GM10847 (cell line): ENCODE measurements around the gene DDX25.

Source experiments
- POLR2A ChIP-seq: IDR thresholded peaks from 2 replicates; pipeline ENCODE4 v1.6.1; 2011; ENCODE audit not compliant: insufficient read length; ENCODE audit errors: extremely low read depth

The DDX25 gene

DNA sequence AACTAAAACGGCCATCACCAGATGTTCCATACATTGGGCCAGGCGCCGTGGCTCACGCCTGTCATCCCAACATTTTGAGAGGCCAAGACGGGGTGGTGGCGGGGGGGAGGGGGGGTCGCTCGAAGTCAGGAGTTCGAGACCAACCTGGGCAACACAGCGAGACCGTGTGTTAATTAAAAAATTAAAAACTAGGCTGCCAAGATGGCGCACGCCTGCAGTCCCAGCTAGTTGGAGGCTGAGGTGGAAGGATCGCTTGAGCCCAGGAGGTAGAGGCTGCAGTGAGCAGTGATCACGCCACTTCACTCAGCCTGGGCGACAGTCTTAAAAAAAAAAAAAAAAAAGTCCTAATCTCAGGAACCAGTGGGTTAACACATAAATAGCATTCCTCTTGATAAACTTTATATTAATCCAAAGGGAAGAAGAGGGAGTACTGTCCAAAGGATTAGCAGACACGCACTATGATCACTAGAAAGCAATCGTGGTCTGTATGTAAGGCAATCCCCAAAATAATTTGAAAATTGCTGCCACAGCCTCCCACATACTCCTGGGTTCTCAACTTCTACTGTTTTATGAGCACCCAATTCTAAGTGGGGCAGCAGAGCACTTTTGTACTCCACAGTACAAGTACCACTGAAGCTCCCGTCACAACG, 1.9 kb upstream of the DDX25 start:
- TF ChIP-seq POLR2A, result no peak

DNA sequence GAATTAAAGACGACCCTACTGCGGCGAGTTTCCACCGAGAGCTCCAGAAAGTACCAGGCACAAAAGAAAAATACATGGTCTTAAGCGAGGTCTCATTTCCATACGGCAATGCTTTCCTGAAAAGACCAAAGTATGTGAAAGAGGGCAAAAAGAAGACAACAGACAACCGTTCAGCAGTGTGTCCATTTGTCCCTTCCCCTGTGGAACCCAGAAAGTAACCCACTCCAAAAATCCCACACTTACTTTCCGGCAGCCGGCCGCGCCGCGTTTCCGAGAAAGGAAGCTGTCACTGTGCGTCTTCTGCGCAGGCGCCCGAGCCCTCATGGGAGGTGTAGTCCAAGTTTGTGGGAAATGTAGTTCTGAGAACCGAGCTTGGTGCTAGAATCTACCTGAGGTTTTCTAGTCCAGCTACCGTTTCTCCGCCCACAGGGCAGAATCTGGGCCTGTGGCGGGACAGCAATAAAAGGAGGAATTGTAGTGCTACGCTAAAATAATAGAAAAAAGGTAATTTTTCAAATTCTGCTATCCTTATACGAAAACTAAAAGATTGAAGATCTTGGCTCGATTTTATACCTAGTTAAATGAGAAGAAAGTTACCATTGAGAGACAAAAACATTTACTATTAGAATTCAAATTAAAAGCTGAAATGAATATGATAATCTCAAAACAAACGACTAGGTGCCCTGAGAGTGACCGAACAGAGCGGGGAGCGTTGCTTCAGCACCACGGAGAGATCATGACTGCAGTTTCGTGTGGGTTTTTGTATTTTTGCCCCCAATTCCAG, 1.2 kb upstream of the DDX25 start, which contains the start of gene PUS3:
TSS of gene PUS3 (minus strand) at position 280 of the 784 bp plus-strand sequence. CDS start 6,922 bp downstream, outside the sequence.
- TF ChIP-seq POLR2A, result peak; percentile 42

- TF ChIP-seq POLR2A, result no peak
Measured at GRCh38 chr11:125904678-125905077, 370 bp downstream of the DDX25 start.

DNA sequence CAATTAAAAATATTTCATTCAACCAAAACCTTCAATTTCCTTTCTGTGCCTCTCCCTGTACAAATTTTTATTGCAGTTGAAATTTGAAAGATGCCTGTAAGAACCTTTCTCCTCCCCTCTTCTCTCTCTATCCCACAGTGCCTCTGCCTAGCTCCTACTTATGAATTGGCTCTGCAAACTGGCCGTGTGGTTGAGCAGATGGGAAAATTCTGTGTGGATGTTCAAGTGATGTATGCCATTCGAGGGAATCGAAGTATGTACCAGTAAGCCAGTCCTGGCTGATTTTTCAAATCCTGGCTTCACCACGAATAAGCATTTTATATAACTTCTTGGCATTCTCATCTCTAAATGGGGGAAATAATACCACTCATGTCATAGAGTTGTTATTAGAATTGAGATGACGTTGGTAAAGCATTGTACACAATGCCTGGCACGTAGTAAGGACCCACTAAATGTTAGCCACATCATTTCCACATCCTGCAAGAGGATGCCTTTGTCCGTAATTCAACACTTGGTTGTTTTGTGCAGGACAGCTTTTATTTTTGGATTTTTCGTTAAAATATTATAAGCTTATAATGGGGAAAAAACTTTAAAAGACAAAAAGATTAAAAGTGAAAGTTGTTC, 6.0 kb downstream of the DDX25 start:
- TF ChIP-seq POLR2A, result no peak

- TF ChIP-seq POLR2A, result no peak
Measured at GRCh38 chr11:125916683-125917347, 12.5 kb downstream of the DDX25 start.

DNA sequence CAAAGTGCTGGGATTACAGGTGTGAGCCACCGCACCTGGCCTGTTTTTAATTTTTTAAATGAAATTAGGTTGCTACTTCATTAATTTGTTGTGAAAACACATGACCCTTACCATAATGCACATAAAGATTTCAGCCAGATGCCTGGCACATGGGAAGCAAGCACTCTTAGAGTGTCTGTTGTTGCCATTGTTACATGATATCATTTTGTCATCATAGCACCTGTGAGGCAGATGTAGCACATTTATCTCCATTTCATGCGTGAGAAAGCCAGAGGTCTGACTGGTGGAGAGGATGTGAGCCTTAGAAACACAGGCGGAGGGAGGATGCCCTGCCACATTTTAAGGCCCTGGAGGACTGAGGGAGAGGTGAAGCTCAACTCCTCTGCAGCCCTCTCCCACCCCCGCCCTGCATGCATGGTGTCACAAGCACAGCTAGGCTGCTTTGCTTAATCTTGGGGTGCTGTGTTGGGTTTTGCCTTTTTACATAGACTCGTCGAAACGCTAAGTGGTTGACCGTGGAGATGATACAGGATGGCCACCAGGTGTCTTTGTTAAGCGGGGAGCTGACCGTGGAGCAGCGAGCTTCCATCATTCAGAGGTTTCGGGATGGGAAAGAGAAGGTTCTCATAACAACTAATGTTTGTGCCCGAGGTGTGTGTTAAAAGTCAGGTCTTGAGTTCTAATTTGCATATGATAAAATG, 14.0 kb downstream of the DDX25 start:
- no peak for TF ChIP-seq POLR2A

- no peak for TF ChIP-seq POLR2A
Measured at GRCh38 chr11:125921042-125921441, 16.7 kb downstream of the DDX25 start.

DNA sequence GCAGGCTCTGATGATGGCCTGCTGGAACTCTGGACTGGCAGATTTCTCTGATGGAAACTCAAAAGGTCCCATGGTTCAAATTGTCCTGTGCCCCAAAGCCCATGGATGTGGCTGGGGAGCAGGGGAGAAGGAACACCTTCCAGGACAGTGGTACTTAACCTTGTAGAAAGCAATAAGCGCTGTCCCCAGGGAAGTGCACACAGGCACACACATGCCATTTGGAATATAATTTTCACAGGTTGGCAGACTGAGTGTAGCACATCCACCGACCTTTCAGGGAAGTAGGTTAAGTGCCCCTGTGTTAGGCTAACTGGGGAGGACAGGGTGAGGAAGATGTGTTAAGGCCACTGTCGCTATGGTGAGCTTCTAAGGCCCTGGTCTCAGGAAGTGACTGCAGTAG, 17.8 kb downstream of the DDX25 start:
- no peak for TF ChIP-seq POLR2A

- TF ChIP-seq POLR2A, result no peak
Measured at GRCh38 chr11:125923012-125923579, 18.8 kb downstream of the DDX25 start.

GRCh38 chr11:125923633-125924032, 19.3 kb downstream of the DDX25 start:
- no peak for TF ChIP-seq POLR2A

DNA sequence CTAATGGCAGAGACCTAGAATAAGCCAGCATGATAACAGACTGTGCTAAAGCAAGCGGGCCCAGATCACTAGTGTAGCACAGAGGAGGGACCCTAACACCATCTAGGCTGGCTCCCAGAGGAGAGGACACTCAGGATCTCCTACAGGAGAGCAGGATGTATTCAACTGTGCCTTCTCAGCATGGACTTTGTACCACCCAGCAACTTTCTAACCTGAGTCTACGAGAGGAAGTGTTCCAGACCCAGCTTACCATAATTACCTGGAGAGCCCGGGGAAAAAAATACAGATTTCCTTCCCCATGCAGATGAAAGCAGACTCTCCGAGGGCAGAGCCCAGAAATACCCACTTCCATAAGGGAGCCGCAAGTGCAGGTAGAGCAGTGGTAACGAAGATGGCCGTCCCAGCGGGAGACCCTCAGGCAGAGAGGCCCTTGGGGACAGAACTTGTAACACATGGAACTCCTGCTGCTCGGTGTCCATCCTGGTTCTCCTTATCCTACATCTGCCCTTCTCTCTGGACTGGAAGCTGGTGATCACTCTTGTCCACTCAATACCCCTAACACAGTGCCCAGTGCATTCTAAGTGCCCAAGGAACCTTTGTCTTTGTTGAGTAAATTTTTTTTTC, 20.2 kb downstream of the DDX25 start:
- no peak for TF ChIP-seq POLR2A

- TF ChIP-seq POLR2A, result no peak
Measured at GRCh38 chr11:125925247-125925740, 21.0 kb downstream of the DDX25 start.

- TF ChIP-seq POLR2A, result no peak
Measured at GRCh38 chr11:125925804-125926203, 21.5 kb downstream of the DDX25 start.

GRCh38 chr11:125926682-125927081, 22.4 kb downstream of the DDX25 start:
- no peak for TF ChIP-seq POLR2A
